Prostate gland (tissue), 2 donors: ENCODE results near the gene ZNF609.

Experiments used
- POLR2A ChIP-seq: fragments of 450-650 bp; IDR thresholded peaks from one replicate; pipeline ENCODE4 v1.6.1; 2016; ENCODE audit warnings: antibody characterized with exemption, mild to moderate bottlenecking
- TF ChIP-seq, protein P1 (sequence below), 4 experiments: fragments of 200-600 bp in 2 of 4; fragments of 450-650 bp in 2 of 4; sonication (generic) in 2 of 4; IDR thresholded peaks; 1 replicate in 3 of 4; 2 replicates in 1 of 4; pipeline ENCODE4 v1.5.1; 2016 to 2019; ENCODE audit warnings: antibody characterized with exemption in 4 of 4, mild to moderate bottlenecking in 2 of 4, moderate library complexity in 2 of 4

DNA sequence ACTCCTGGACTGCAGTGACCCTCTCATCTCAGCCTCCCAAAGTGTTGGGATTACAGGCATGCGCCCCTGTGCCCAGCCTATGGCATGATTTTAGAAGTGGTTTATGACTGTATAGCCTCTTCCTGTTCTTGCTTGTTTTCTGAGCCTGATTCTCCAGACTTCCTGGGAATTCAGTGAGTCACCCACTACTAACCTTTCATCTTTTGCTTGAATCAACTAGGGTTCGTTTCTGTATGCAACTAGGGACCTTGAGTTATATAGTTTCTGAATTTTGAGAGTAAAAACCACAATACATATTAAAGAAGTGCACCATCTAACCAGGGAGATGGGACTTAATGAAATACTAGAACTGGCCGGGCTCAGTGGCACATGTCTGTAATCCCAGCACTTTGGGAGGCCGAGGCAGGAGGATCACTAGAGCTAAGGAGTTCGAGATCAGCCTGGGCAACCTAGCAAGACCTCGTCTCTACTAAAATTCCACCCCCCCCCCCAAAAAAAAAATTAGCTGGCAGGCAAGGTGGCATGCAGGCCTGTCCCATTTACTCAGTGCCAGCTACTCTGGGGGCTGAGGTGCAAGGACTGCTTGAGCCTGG lies 76.0 kb downstream of the ZNF609 start:
- no peak for TF ChIP-seq POLR2A
- TF ChIP-seq, protein P1, sequence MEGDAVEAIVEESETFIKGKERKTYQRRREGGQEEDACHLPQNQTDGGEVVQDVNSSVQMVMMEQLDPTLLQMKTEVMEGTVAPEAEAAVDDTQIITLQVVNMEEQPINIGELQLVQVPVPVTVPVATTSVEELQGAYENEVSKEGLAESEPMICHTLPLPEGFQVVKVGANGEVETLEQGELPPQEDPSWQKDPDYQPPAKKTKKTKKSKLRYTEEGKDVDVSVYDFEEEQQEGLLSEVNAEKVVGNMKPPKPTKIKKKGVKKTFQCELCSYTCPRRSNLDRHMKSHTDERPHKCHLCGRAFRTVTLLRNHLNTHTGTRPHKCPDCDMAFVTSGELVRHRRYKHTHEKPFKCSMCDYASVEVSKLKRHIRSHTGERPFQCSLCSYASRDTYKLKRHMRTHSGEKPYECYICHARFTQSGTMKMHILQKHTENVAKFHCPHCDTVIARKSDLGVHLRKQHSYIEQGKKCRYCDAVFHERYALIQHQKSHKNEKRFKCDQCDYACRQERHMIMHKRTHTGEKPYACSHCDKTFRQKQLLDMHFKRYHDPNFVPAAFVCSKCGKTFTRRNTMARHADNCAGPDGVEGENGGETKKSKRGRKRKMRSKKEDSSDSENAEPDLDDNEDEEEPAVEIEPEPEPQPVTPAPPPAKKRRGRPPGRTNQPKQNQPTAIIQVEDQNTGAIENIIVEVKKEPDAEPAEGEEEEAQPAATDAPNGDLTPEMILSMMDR (IDR thresholded peaks at IDR 0.05) = no peak
